Measurements from ENCODE around the gene NEUROG3. TPM values are rescaled to one million over a fixed set of nuclear protein-coding genes. Genes with fewer than 3 reads are reported as not detected.

NEUROG3 gene
- total RNA-seq, 1 experiment from 2014 or later = 2.4 TPM

GRCh38 chr10:69612760-69613159 is 39.5 kb upstream of the NEUROG3 start:
- CTCF ChIA-PET = interaction anchor here (2.3 kb wide), 1 partner anchor 97 kb away, joined by 8 read pairs; no protein-coding TSS in a partner anchor
- H3K9me3 Mint-ChIP-seq = peaks cover 41% of the 10 kb centered on the region
- H3K27me3 Mint-ChIP-seq (ENCODE audit: low read depth) = peaks cover 11% of the 10 kb centered on the region
- H3K4me3 Mint-ChIP-seq = no peak overlapping the region
- no peaks in the 10 kb centered on the region for H3K4me1 Mint-ChIP-seq
- POLR2A ChIA-PET = no interaction called here
- peaks cover 8% of the 10 kb centered on the region for H3K36me3 Mint-ChIP-seq
- no peak for DNase-seq (ENCODE audit: low spot score)
- no peak for TF ChIP-seq E2F1 (CRISPR knock-in tag; IDR thresholded peaks at IDR 0.05)
- no peak for TF ChIP-seq ZBTB21 (CRISPR knock-in tag; IDR thresholded peaks at IDR 0.05; ENCODE audit: borderline replicate concordance)
- TF ChIP-seq NFYB (CRISPR knock-in tag; conservative IDR thresholded peaks at IDR 0.05; ENCODE audit: low read depth) = no peak
- no peak for TF ChIP-seq ZNF281 (CRISPR knock-in tag; IDR thresholded peaks at IDR 0.05)
- no peak for TF ChIP-seq AR (CRISPR knock-in tag; IDR thresholded peaks at IDR 0.05)
- no peak for TF ChIP-seq NR3C1 (CRISPR knock-in tag; conservative IDR thresholded peaks at IDR 0.05; ENCODE audit: low read depth)
- no peak for TF ChIP-seq ZNF532 (CRISPR knock-in tag; IDR thresholded peaks at IDR 0.05; ENCODE audit: borderline replicate concordance)
- no peak overlapping the region for H3K27ac Mint-ChIP-seq
- no peak for ATAC-seq

GRCh38 chr10:69609077-69609476 is 35.9 kb upstream of the NEUROG3 start:
- POLR2A ChIA-PET = no interaction called here
- Mint-ChIP-seq H3K4me3 (no peak overlapping the region), H3K27me3 (ENCODE audit: low read depth) (peaks cover 11% of the 10 kb centered on the region), H3K27ac (no peak overlapping the region), H3K9me3 (peaks cover 39% of the 10 kb centered on the region), H3K36me3 (peaks cover under 1% of the 10 kb centered on the region), H3K4me1 (peaks cover 4% of the 10 kb centered on the region; the same call in 1 of the 2 replicates)
- CTCF ChIA-PET = interaction anchor here (1.9 kb wide), 1 partner anchor 94 kb away, joined by 4 read pairs; no protein-coding TSS in a partner anchor
- ATAC-seq = no peak
- no peak for DNase-seq (ENCODE audit: low spot score)
- TF ChIP-seq FOXP1 (CRISPR knock-in tag; IDR thresholded peaks at IDR 0.05; ENCODE audit: borderline replicate concordance) = no peak
- no peak for TF ChIP-seq AFF4 (CRISPR knock-in tag; IDR thresholded peaks at IDR 0.05; ENCODE audit: borderline replicate concordance)
- TF ChIP-seq SP1 (CRISPR knock-in tag; conservative IDR thresholded peaks at IDR 0.05) = no peak
- TF ChIP-seq FOXK1 (CRISPR knock-in tag; IDR thresholded peaks at IDR 0.05) = no peak
- no peak for TF ChIP-seq ZBTB43 (CRISPR knock-in tag; IDR thresholded peaks at IDR 0.05)
- TF ChIP-seq ZNF425 (CRISPR knock-in tag; conservative IDR thresholded peaks at IDR 0.05) = no peak
- TF ChIP-seq ETV6 (CRISPR knock-in tag; IDR thresholded peaks at IDR 0.05) = no peak
- no peak for TF ChIP-seq CREM (CRISPR knock-in tag; IDR thresholded peaks at IDR 0.05)
- no peak for TF ChIP-seq ZNF232 (CRISPR knock-in tag; IDR thresholded peaks at IDR 0.05)
